ENCODE data around the gene MAGI3. TPM values are rescaled to one million over a fixed set of nuclear protein-coding genes. Genes with fewer than 3 reads are reported as not detected.
"Not testable (repeated sequence)": the region's sequence is repeated elsewhere in the genome, so short reads cannot be mapped to it uniquely, and the experiment has no call there.

MAGI3 gene
- total RNA-seq, 1 experiment from 2014 or later = 1.4 TPM

GRCh38 chr1:113394863-113395259 is 4.5 kb downstream of the MAGI3 start:
- in situ Hi-C loops (cut with HindIII; ENCODE audit: low sequenced_read_pairs) = no loop called here

GRCh38 chr1:113396102-113396501 is 5.8 kb downstream of the MAGI3 start:
- in situ Hi-C loops (cut with HindIII; ENCODE audit: low sequenced_read_pairs) = no loop called here
- DNase-seq (ENCODE audit: low spot score) = no peak

More at GRCh38 chr1:113394863-113395259, 4.5 kb downstream of the MAGI3 start:
- DNase-seq (ENCODE audit: low spot score) = no peak

- in situ Hi-C loops (cut with HindIII; ENCODE audit: low sequenced_read_pairs) = no loop called here
- no peak for DNase-seq (ENCODE audit: low spot score)
Measured at GRCh38 chr1:113396585-113396984, 6.3 kb downstream of the MAGI3 start.

GRCh38 chr1:113399062-113399583 is 8.8 kb downstream of the MAGI3 start:
- in situ Hi-C loops (cut with HindIII; ENCODE audit: low sequenced_read_pairs) = no loop called here
- DNase-seq (ENCODE audit: low spot score) = no peak

- no peak for DNase-seq (ENCODE audit: low spot score)
- in situ Hi-C loops (cut with HindIII; ENCODE audit: low sequenced_read_pairs) = no loop called here
Measured at GRCh38 chr1:113401067-113401466, 10.8 kb downstream of the MAGI3 start.

GRCh38 chr1:113401728-113402127 is 11.4 kb downstream of the MAGI3 start:
- in situ Hi-C loops (cut with HindIII; ENCODE audit: low sequenced_read_pairs) = no loop called here

GRCh38 chr1:113403065-113403464 is 12.8 kb downstream of the MAGI3 start:
- no peak for DNase-seq (ENCODE audit: low spot score)
- in situ Hi-C loops (cut with HindIII; ENCODE audit: low sequenced_read_pairs) = no loop called here

More at GRCh38 chr1:113401728-113402127, 11.4 kb downstream of the MAGI3 start:
- no peak for DNase-seq (ENCODE audit: low spot score)

- in situ Hi-C loops (cut with HindIII; ENCODE audit: low sequenced_read_pairs) = no loop called here
- DNase-seq (ENCODE audit: low spot score) = no peak
Measured at GRCh38 chr1:113405573-113405972, 15.3 kb downstream of the MAGI3 start.

GRCh38 chr1:113406149-113406548 is 15.8 kb downstream of the MAGI3 start:
- in situ Hi-C loops (cut with HindIII; ENCODE audit: low sequenced_read_pairs); DNase-seq (ENCODE audit: low spot score): not testable (repeated sequence)

- in situ Hi-C loops (cut with HindIII; ENCODE audit: low sequenced_read_pairs) = no loop called here
- DNase-seq (ENCODE audit: low spot score) = no peak
Measured at GRCh38 chr1:113409363-113409762, 19.0 kb downstream of the MAGI3 start.

- DNase-seq (ENCODE audit: low spot score); in situ Hi-C loops (cut with HindIII; ENCODE audit: low sequenced_read_pairs): not testable (repeated sequence)
Measured at GRCh38 chr1:113412020-113412419, 21.7 kb downstream of the MAGI3 start.

- in situ Hi-C loops (cut with HindIII; ENCODE audit: low sequenced_read_pairs) = no loop called here
- DNase-seq (ENCODE audit: low spot score) = no peak
Measured at GRCh38 chr1:113415310-113416070, 25.2 kb downstream of the MAGI3 start.

GRCh38 chr1:113416071-113416470 is 25.8 kb downstream of the MAGI3 start:
- in situ Hi-C loops (cut with HindIII; ENCODE audit: low sequenced_read_pairs) = not testable (repeated sequence)

GRCh38 chr1:113416496-113416895 is 26.2 kb downstream of the MAGI3 start:
- DNase-seq (ENCODE audit: low spot score) = no peak
- in situ Hi-C loops (cut with HindIII; ENCODE audit: low sequenced_read_pairs) = no loop called here

More at GRCh38 chr1:113416071-113416470, 25.8 kb downstream of the MAGI3 start:
- DNase-seq (ENCODE audit: low spot score) = not testable (repeated sequence)

GRCh38 chr1:113422315-113423068 is 32.2 kb downstream of the MAGI3 start:
- no peak for DNase-seq (ENCODE audit: low spot score)
- in situ Hi-C loops (cut with HindIII; ENCODE audit: low sequenced_read_pairs) = no loop called here

- in situ Hi-C loops (cut with HindIII; ENCODE audit: low sequenced_read_pairs) = no loop called here
- no peak for DNase-seq (ENCODE audit: low spot score)
Measured at GRCh38 chr1:113423826-113424225, 33.5 kb downstream of the MAGI3 start.

GRCh38 chr1:113429461-113430153 is 39.3 kb downstream of the MAGI3 start:
- in situ Hi-C loops (cut with HindIII; ENCODE audit: low sequenced_read_pairs) = no loop called here
- DNase-seq (ENCODE audit: low spot score) = no peak

- in situ Hi-C loops (cut with HindIII; ENCODE audit: low sequenced_read_pairs) = no loop called here
- no peak for DNase-seq (ENCODE audit: low spot score)
Measured at GRCh38 chr1:113433184-113433583, 42.9 kb downstream of the MAGI3 start.

- in situ Hi-C loops (cut with HindIII; ENCODE audit: low sequenced_read_pairs) = no loop called here
- no peak for DNase-seq (ENCODE audit: low spot score)
Measured at GRCh38 chr1:113434081-113434873, 44.0 kb downstream of the MAGI3 start.

All from G401 (cell line).